HEK293T (cell line): Measurements from ENCODE around the gene MACROD1.

ENCODE experiments used
- BHLHE40 ChIP-seq: fragments of 450-650 bp; IDR thresholded peaks from 2 replicates; pipeline ENCODE4 v1.6.1; 2016; ENCODE audit warnings: mild to moderate bottlenecking, moderate library complexity, borderline replicate concordance
- CTBP1 ChIP-seq: fragments of 450-650 bp; IDR thresholded peaks from 2 replicates; pipeline ENCODE4 v1.6.1; 2016; ENCODE audit warnings: borderline replicate concordance
- ELF4 ChIP-seq: fragments of 450-650 bp; IDR thresholded peaks from 2 replicates; pipeline ENCODE4 v1.6.1; 2017; ENCODE audit warnings: antibody characterized with exemption
- FOXA1 ChIP-seq: fragments of 450-650 bp; IDR thresholded peaks from 2 replicates; pipeline ENCODE4 v1.6.1; 2016; ENCODE audit warnings: mild to moderate bottlenecking
- FOXK2 ChIP-seq: fragments of 450-650 bp; IDR thresholded peaks from 2 replicates; pipeline ENCODE4 v1.6.1; 2016; ENCODE audit warnings: mild to moderate bottlenecking
- HDGF ChIP-seq: fragments of 450-650 bp; IDR thresholded peaks from 2 replicates; pipeline ENCODE4 v1.6.1; 2017; ENCODE audit warnings: antibody characterized with exemption, borderline replicate concordance
- L3MBTL2 ChIP-seq: fragments of 450-650 bp; conservative IDR thresholded peaks from 2 replicates; pipeline ENCODE4 v1.6.1; 2016; ENCODE audit warnings: mild to moderate bottlenecking
- LEF1 ChIP-seq: fragments of 450-650 bp; IDR thresholded peaks from 2 replicates; pipeline ENCODE4 v1.6.1; 2017; ENCODE audit warnings: mild to moderate bottlenecking, borderline replicate concordance
- NFRKB ChIP-seq: fragments of 450-650 bp; IDR thresholded peaks from 2 replicates; pipeline ENCODE4 v1.6.1; 2016; ENCODE audit warnings: mild to moderate bottlenecking, moderate library complexity
- SP1 ChIP-seq: fragments of 450-650 bp; IDR thresholded peaks from 2 replicates; pipeline ENCODE4 v1.6.1; 2017
- SUZ12 ChIP-seq: fragments of 450-650 bp; IDR thresholded peaks from 2 replicates; pipeline ENCODE4 v1.6.1; 2016; ENCODE audit warnings: mild to moderate bottlenecking
- TARDBP ChIP-seq: fragments of 450-650 bp; IDR thresholded peaks from 2 replicates; pipeline ENCODE4 v1.6.1; 2016
- ZNF384 ChIP-seq: fragments of 450-650 bp; IDR thresholded peaks from 2 replicates; pipeline ENCODE4 v1.6.1; 2016

DNA sequence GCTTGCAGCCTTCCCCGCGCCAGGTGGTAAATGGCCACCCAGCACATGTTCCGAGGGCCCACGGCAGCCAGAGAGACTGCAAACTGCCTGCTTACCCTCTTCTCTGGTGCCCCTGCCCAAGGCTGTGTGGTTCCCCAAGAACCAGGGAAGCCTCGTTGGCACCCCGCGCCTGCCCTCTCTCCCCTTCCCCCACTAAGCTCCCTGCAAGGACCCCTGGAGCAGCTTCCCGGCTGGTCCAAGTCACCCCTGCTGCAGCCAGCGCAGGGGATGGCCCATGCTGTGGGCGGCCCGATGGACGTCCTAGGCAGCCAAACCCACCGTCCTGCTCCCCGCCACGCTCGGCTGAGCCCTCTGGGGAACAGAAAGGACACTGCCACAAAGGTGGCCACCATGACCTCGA lies 30.2 kb downstream of the MACROD1 start:
- TF ChIP-seq SP1 (no peak), CTBP1 (no peak), L3MBTL2 (no peak), SUZ12 (no peak), NFRKB (no peak), FOXA1 (no peak), TARDBP (no peak), HDGF (no peak), LEF1 (no peak), ELF4 (no peak), FOXK2 (no peak), BHLHE40 (no peak), ZNF384 (no peak)
